Stimulated activated CD4-positive, alpha-beta T cell treated with anti-CD3 and anti-CD28 coated beads, Interleukin-1b, Interleukin-23, amount 100 ng/mL, for 48 hours (primary cell): ENCODE measurements around the gene REM2.

Source experiments
- DNase-seq: peaks from one replicate; pipeline ENCODE4 v3.0.0-alpha.2; 2020

REM2 gene, protein sequence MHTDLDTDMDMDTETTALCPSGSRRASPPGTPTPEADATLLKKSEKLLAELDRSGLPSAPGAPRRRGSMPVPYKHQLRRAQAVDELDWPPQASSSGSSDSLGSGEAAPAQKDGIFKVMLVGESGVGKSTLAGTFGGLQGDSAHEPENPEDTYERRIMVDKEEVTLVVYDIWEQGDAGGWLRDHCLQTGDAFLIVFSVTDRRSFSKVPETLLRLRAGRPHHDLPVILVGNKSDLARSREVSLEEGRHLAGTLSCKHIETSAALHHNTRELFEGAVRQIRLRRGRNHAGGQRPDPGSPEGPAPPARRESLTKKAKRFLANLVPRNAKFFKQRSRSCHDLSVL

DNA sequence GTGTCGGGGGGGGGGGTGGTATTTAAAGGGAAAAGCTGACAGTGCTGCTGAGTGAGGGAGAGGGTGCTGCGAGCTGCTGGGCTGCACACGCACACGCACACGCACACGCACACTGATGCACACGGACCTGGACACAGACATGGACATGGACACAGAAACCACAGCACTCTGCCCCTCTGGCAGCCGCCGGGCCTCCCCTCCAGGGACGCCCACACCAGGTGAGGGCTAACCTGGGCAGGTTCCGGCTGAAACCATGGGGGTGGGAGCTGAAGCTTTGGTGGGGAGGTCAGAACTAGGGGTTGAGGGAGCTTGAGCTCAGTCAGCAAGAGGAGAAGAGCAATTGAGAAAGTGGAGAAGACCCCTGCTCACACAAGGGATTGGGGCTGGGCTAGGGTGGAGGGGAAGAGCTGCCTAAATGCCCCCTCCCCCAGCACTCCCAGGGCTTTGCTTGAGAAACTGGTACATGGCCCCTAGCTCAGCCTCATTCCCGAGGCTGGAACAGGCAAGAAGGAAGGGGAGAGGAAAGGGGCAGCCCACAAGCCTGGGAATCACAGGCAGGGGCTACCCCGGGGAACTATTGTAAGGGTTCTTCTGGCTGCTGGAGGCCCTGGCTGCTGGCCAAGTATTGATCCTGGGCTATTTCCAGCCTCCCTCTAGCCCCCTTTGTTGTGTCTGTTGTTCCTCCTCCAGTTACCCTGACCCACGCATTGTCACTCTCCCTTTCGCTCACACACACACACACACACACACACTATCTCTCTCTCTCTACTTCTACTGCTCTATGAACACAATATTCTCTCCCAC lies at the start of gene REM2:
Gene REM2, plus strand, starts transcription at position 50 of the 804 bp plus-strand sequence. Its CDS starts 66 bp downstream, at position 116.
- DNase-seq = no peak

DNA sequence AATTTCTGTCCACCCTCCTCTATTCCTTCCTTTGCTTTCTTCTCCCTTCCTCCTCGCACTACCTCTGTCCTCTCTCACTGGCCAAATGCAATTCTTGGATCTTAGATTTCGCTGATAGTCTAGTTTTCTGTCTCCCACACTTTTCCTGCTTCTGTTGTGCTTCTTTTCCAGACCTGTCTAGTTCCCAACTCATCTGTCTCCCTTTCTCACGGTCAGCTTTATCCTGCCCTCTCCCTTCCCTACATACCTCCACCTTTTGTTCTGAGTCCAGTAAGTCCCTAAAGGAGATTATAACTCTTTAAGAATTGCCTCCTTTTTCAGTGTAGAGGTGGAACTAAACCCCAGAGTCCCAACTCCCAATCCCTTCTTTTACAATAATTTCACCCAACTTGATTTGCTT lies 47.5 kb upstream of the REM2 start:
- DNase-seq = no peak

DNA sequence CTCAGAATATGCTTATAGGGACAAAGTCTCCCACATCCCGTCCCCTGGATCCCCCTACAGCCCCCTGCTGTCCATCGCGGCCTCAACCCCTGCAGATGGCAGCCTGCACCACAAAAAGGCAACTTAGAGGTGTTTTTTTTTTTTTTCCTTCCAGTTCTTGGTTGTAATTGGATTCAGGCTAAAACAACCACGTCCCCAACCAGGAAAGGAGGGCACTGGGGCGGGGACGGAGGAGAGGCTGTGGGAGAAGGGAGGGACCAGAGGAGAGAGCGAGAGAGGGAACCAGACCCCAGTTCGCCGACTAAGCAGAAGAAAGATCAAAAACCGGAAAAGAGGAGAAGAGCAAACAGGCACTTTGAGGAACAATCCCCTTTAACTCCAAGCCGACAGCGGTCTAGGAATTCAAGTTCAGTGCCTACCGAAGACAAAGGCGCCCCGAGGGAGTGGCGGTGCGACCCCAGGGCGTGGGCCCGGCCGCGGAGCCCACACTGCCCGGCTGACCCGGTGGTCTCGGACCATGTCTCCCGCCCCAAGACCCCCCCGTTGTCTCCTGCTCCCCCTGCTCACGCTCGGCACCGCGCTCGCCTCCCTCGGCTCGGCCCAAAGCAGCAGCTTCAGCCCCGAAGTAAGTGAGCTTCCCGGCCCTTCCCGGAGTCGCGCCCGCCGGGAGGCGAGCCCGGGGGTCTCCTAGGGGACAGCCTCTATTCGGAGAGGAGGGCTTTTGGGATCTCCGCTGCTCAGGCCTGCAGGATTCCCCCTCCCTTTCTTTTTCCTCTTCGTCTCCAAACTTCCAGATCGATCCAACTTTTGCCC lies 46.5 kb upstream of the REM2 start, which contains the start of gene MMP14:
Gene MMP14, plus strand, starts transcription at position 285 of the 813 bp plus-strand sequence. Its CDS starts 233 bp downstream, at position 518.
- no peak for DNase-seq

DNA sequence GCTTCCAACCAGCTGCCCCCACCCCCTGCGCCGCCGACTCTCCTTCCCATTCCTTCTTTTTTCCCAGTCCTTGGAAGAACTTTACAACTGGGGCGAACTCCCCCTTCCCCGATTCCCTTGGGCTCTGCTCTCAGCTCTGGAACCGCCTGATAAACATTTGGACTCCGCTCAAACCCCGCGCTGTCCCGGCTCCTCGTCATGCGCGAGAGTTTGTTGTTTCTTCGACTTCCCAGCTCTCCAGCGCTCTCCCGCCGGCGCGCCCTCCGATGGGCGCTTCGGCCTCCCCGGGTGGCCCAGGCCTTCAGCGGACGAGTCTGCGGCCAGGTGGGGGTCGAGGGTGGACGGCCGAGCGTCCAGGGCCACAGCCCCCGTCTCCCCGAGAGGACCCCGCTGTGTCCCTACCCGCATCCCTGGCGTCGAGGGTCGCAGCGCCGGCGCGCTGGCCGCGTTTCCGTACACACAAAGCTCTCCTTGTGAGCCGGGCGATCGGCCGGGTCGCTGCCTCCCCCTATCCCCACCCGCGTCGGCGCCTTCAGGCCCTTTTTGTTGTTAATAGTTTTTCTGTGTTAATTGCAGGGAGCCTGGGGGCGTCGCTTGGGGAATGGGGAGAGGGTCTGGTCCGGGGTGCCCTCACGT lies 45.8 kb upstream of the REM2 start:
- DNase-seq = no peak

DNA sequence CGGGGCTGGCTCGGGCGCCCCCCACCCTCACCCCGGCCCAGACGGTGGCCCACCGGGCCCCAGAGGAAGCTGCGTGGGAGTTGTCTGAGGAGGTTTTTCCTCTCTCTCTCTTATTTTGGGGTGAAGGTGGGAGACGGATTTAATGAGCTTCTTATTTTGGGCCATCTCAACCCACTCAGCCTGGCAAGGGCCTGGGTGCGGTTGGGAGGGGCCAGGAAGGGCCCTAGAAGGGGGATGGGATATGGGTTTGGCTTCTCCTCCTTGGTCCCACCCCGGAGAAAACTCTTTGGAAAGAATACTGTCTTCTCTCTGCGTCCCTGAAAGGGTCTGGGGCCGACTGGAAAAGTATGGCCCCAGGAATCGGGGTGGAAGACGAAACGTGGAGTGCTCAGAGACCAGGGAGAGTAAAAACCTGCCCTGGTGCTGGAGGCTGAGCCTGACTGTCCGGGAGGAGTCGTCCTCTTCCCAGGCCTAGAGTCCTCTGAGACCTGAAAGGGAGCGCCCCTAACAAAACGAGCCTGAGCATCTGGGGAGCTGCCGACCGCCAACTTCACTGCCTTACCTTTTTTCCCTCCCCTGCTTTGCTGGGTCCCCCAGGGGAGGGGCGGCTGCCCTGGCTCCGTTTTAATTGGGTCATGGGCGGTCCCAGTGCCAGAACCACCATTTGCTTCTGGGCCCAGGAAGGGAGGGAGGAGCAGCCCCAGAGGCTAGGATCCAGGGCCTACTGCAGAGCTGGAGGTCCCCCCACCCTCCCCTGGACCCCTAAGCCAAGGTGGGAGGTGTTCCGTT lies 45.1 kb upstream of the REM2 start:
- DNase-seq = no peak

DNA sequence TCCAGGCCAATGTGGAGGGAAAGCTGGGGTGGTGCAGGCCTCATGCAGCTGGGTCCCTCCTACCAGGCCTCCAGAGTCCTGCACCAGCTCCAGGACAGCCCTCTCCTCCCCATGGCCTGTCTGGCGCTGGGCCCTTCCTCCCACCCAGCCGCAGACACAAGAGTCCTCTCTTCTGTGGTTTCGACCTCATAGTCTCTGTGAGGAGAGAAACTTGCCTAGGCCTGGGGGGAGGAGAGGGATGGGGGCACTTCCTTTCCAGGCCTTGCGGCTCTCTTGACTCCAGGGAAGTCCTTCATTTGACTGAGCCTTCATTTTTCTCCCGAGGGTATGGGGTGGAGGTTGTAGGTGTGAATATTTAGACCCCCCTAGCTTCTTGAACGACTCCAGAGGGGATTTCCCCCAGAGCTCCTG lies 44.4 kb upstream of the REM2 start:
- DNase-seq = no peak

DNA sequence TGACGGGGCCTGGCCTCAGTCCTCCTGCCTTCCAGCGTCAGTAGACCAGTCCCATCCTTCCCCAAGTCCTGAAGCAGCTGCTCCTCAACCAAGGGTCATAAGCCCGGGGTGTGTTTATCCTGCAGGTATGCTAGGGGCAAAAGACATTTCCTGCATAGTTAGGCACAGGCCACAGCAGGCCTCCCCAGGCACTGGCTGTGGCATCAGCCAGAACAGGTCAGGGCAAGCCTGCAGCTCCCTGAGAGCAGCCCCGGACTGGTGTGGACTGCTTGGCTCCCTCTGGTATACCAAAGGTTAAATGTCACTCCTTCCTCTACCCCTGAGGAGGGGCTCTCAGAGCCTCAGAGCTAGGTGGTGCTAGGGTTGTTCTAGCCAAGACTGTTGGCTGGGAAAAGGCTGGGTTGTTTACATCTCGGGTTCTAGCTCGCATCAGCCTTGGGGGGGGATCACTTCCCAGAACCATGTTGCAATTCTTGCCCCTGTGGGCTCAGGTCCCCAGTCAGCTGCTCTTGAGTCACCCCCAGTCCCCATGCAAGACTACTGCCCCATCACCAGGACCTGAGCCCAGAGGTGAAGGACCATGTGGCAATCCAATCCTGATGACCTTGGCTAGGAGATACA lies 43.8 kb upstream of the REM2 start:
- no peak for DNase-seq

DNA sequence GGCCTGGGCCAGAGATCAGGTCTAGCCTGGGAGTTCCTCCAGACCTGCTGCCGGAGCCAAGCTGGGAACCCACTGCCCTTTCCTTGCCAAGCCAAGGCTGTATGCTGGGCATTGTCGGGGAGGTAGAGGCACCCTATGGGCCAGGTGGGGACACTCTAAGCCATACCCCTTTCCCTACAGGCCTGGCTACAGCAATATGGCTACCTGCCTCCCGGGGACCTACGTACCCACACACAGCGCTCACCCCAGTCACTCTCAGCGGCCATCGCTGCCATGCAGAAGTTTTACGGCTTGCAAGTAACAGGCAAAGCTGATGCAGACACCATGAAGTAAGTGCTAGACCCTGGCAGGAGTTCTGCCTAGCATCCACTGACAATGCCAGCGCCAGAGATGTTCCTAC lies 41.7 kb upstream of the REM2 start:
- no peak for DNase-seq

DNA sequence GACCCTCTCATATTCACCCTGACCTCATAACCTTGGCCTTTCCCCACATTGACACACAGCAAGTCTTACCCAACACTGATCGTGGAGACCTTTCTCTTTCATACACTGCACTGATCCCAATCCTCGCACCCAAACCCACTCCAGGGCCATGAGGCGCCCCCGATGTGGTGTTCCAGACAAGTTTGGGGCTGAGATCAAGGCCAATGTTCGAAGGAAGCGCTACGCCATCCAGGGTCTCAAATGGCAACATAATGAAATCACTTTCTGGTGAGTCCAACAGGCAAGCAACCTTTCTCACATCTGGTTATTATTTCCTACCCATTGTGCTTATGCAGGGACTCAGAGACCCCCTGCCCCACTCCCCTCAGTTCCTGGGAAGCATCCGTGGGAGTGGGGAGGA lies 41.3 kb upstream of the REM2 start:
- DNase-seq = no peak

DNA sequence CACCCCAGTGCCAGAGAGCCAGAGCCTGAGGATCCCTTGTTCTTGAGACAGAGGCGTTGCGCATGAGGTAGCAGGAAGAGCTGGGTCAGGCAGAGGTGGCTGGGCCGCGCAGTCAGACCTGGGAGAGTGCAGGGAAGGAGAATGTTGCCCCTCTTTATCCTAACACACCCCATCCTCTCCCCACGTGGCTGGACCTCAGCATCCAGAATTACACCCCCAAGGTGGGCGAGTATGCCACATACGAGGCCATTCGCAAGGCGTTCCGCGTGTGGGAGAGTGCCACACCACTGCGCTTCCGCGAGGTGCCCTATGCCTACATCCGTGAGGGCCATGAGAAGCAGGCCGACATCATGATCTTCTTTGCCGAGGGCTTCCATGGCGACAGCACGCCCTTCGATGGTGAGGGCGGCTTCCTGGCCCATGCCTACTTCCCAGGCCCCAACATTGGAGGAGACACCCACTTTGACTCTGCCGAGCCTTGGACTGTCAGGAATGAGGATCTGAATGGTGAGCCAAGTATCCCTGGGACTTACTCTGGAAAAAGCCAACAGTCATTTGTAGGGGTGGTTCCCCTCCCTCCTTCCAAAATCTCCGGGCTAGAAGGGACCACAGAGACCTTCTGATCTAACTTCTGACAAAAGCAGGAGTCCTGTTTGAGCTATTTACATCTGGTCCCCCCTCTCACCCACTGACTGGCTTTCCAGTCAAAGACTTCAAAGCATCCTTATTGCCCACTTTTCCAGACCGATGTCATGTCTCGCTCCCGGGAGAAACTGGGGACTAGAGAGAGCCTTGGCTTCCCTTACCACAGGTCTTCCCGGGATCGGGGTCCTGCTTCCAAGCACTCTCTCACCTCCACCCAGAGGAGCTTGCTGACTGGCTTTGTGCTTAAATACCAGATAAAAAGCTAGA lies 40.6 kb upstream of the REM2 start:
- DNase-seq = no peak

DNA sequence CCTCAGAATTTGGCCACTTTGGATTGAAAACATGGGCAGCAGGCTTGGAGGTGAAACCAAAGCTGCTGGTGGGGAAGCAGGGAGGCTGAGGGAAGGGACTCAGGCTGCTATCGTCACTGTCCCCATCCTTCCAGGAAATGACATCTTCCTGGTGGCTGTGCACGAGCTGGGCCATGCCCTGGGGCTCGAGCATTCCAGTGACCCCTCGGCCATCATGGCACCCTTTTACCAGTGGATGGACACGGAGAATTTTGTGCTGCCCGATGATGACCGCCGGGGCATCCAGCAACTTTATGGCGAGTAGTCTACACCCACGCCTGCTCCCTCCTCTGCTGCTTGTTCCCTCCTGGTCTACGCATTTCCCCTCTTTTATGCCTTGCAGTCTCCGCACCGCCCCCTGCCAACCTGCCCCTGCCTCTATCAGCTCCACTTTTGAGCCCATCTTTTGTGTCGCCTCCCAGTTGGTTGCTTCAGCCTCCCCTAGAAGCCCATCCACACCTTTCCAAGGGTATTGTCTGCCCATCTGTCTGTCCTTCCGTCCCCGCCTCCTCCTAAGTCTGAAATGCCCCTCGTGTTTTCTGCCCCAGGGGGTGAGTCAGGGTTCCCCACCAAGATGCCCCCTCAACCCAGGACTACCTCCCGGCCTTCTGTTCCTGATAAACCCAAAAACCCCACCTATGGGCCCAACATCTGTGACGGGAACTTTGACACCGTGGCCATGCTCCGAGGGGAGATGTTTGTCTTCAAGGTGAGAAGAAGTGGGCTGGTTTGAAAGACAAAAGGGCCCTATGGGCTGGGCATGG lies 39.7 kb upstream of the REM2 start:
- no peak for DNase-seq

DNA sequence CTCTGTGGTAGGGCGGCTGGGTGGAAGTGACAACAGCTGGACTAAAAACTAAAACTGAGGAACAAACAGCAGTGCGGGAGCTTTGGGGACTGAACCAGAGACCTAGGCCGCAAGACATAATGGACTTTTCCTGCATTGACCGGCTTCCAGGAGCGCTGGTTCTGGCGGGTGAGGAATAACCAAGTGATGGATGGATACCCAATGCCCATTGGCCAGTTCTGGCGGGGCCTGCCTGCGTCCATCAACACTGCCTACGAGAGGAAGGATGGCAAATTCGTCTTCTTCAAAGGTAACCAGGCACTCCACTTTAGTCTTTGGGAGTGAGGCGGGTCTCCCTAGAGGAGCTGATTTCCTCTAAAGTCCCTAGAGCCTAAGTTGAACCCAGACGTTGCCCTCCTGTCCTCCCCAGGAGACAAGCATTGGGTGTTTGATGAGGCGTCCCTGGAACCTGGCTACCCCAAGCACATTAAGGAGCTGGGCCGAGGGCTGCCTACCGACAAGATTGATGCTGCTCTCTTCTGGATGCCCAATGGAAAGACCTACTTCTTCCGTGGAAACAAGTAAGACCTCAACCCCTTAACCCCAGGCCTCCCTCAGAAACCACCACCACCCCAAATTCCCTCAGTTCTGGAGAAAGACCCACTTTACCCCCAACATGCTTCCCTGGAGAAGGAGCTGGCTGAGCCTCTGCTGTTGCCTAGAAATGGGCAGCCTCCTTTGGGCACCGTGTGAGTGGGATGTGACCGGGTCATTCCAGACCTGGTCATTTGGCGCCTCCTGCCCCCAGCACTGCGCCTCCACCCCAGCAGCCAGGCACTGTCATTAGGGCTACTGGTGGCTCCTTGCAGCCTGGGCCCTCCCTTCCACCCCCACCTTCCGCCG lies 38.6 kb upstream of the REM2 start:
- no peak for DNase-seq

DNA sequence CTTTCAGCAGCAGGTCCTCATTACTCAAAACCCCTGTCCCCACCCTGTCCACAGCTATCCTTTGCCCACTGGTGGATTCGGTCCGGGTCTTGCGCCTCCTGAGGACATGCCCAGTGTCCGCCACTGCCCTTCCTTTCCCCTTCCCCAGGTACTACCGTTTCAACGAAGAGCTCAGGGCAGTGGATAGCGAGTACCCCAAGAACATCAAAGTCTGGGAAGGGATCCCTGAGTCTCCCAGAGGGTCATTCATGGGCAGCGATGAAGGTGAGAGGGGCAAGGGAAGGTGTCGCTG lies 38.0 kb upstream of the REM2 start:
- no peak for DNase-seq

DNA sequence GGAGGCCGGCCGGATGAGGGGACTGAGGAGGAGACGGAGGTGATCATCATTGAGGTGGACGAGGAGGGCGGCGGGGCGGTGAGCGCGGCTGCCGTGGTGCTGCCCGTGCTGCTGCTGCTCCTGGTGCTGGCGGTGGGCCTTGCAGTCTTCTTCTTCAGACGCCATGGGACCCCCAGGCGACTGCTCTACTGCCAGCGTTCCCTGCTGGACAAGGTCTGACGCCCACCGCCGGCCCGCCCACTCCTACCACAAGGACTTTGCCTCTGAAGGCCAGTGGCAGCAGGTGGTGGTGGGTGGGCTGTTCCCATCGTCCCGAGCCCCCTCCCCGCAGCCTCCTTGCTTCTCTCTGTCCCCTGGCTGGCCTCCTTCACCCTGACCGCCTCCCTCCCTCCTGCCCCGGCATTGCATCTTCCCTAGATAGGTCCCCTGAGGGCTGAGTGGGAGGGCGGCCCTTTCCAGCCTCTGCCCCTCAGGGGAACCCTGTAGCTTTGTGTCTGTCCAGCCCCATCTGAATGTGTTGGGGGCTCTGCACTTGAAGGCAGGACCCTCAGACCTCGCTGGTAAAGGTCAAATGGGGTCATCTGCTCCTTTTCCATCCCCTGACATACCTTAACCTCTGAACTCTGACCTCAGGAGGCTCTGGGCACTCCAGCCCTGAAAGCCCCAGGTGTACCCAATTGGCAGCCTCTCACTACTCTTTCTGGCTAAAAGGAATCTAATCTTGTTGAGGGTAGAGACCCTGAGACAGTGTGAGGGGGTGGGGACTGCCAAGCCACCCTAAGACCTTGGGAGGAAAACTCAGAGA lies 37.0 kb upstream of the REM2 start:
- DNase-seq = no peak

DNA sequence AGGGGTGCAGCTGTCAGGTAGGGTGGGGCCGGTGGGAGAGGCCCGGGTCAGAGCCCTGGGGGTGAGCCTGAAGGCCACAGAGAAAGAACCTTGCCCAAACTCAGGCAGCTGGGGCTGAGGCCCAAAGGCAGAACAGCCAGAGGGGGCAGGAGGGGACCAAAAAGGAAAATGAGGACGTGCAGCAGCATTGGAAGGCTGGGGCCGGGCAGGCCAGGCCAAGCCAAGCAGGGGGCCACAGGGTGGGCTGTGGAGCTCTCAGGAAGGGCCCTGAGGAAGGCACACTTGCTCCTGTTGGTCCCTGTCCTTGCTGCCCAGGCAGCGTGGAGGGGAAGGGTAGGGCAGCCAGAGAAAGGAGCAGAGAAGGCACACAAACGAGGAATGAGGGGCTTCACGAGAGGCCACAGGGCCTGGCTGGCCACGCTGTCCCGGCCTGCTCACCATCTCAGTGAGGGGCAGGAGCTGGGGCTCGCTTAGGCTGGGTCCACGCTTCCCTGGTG lies 36.2 kb upstream of the REM2 start:
- DNase-seq = no peak

DNA sequence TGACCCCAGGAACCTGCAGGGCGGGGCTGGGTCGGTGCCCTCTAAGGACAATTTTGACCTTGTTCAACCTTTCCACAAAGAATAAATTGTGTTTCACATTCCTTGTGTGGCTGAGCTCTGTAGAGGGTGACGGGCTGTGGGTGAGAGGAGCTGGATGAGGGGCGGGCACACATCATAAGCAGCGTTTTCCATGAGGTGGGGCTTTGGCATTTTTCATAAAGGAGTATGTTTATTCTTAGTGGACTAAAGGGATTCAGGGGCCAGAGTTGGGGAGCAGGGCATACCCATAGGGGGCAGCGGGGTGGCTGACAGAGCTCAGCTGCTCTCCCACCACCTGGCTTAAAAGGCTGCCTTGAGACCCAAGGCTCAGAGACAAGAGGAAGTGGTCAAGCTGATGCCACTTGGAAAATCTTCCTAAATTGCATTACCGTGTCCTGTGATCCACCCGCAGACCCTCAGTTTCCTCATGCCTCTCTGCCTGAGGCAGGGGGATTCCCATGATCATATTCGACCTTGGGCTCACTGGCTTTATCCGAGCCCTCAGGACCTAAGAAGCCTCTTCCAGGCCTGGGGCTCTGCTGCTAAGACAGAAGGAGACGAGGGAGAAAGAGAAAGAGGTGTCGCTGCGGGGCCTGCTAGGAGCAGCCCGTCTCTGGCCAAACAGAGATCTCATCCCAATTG lies 35.2 kb upstream of the REM2 start:
- DNase-seq = no peak
